ENCODE data around the gene CNTNAP5.
"Not testable (repeated sequence)": the region's sequence is repeated elsewhere in the genome, so short reads cannot be mapped to it uniquely, and the experiment has no call there.

The CNTNAP5 gene

GRCh38 chr2:124353656-124354055 lies 328.6 kb downstream of the CNTNAP5 start:
- Histone ChIP-seq H3K36me3 (ENCODE audit: insufficient read depth, insufficient read length, low read length) (no peaks in the 10 kb centered on the region), H3K4me3 (ENCODE audit: insufficient read length, low read depth) (no peak overlapping the region), H3K9me3 (ENCODE audit: insufficient read depth, low read length) (no peaks in the 10 kb centered on the region), H3K9ac (ENCODE audit: insufficient read length, low read depth) (no peak overlapping the region), H3K27me3 (ENCODE audit: insufficient read depth, insufficient read length) (no peaks in the 10 kb centered on the region), H3K4me1 (ENCODE audit: insufficient read depth, insufficient read length) (no peaks in the 10 kb centered on the region)
- no peak for TF ChIP-seq SUZ12 (IDR thresholded peaks at IDR 0.05; ENCODE audit: extremely low read depth, insufficient read depth, insufficient read length)
- no peak for TF ChIP-seq ZNF274 (IDR thresholded peaks at IDR 0.05; ENCODE audit: low read depth, low read length)
- no peak for TF ChIP-seq YY1 (IDR thresholded peaks at IDR 0.05; ENCODE audit: insufficient read depth, insufficient read length)
- no peak for DNase-seq (ENCODE audit: low read depth, low spot score)

- H3K9me3 ChIP-seq (ENCODE audit: insufficient read depth, low read length), result no peaks in the 10 kb centered on the region
- no peaks in the 10 kb centered on the region for H3K27me3 ChIP-seq (ENCODE audit: insufficient read depth, insufficient read length)
- no peak overlapping the region for H3K9ac ChIP-seq (ENCODE audit: insufficient read length, low read depth)
- H3K36me3 ChIP-seq (ENCODE audit: insufficient read depth, insufficient read length, low read length), result no peaks in the 10 kb centered on the region
- no peaks in the 10 kb centered on the region for H3K4me1 ChIP-seq (ENCODE audit: insufficient read depth, insufficient read length)
- TF ChIP-seq SUZ12 (IDR thresholded peaks at IDR 0.05; ENCODE audit: extremely low read depth, insufficient read depth, insufficient read length), result no peak
- no peak for DNase-seq (ENCODE audit: low read depth, low spot score)
- no peak overlapping the region for H3K4me3 ChIP-seq (ENCODE audit: insufficient read length, low read depth)
These were observed 329.4 kb downstream of the CNTNAP5 start for GRCh38 chr2:124354466-124354865.

DNA sequence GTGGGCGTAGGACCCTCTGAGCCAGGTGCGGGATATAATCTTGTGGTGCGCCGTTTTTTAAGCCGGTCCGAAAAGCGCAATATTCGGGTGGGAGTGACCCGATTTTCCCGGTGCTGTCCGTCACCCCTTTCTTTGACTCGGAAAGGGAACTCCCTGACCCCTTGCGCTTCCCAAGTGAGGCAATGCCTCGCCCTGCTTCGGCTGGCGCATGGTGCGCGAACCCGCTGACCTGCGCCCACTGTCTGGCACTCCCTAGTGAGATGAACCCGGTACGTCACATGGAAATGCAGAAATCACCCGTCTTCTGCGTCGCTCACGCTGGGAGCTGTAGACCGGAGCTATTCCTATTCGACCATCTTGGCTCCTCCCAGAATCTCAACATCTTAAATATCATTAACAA lies 336.9 kb downstream of the CNTNAP5 start:
- H3K9ac ChIP-seq (ENCODE audit: insufficient read length, low read depth); H3K36me3 ChIP-seq (ENCODE audit: insufficient read depth, insufficient read length, low read length): not testable (repeated sequence)

DNA sequence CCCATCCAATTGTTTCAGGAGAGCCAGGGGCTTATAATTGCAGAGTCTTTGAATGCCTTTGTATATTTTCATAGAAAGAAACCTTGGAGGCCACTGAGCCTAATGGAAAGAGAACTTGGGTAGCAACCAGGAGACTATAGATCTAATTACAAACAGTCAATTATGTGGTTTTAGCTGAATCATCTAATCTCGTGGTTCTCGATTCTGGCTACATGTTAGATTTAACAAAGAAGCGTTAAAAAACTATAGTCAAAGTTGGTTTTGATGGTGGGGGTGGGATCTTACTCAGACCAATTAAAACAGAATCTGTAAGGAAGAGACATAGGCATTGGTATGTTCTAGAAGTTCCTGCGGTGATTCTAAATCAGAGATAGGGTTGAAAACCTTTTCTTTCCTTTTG lies 344.1 kb downstream of the CNTNAP5 start:
- no peaks in the 10 kb centered on the region for H3K36me3 ChIP-seq (ENCODE audit: insufficient read depth, insufficient read length, low read length)

More for the DNA sequence above, 336.9 kb downstream of the CNTNAP5 start:
- not testable (repeated sequence) for H3K27me3 ChIP-seq (ENCODE audit: insufficient read depth, insufficient read length); H3K9me3 ChIP-seq (ENCODE audit: insufficient read depth, low read length); DNase-seq (ENCODE audit: low read depth, low spot score); H3K4me1 ChIP-seq (ENCODE audit: insufficient read depth, insufficient read length); H3K4me3 ChIP-seq (ENCODE audit: insufficient read length, low read depth)

DNA sequence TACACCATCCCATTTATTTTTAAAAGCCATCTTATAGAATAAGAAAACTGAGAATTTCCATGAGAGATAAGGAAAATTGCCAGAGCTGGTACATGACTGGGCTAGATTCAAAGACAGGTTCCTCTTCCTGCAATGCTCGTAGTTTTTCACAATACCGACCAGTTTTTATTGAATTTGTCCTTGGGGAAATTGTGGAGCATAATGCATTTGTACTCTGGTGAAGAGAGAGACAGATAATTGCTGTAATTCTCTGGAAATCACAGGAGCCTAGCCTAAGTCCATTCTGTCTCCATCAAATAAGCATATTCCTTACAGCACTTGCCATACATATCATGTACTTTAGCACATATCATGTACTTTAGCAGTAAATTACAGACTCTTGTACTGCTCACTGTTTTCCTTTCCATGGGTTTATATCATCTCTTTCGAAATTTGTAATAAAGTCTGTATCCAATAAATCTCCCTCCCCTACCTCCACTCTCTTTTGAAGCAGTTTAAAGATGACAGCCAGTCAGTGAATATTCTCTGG lies 355.2 kb downstream of the CNTNAP5 start:
- H3K27me3 ChIP-seq (ENCODE audit: insufficient read depth, insufficient read length), result no peaks in the 10 kb centered on the region
- no peak overlapping the region for H3K4me3 ChIP-seq (ENCODE audit: insufficient read length, low read depth)
- no peak overlapping the region for H3K9ac ChIP-seq (ENCODE audit: insufficient read length, low read depth)
- no peak for DNase-seq (ENCODE audit: low read depth, low spot score)
- TF ChIP-seq ZNF274 (IDR thresholded peaks at IDR 0.05; ENCODE audit: low read depth, low read length), result no peak
- no peak for TF ChIP-seq YY1 (IDR thresholded peaks at IDR 0.05; ENCODE audit: insufficient read depth, insufficient read length)
- TF ChIP-seq SUZ12 (IDR thresholded peaks at IDR 0.05; ENCODE audit: extremely low read depth, insufficient read depth, insufficient read length), result no peak
- no peaks in the 10 kb centered on the region for H3K4me1 ChIP-seq (ENCODE audit: insufficient read depth, insufficient read length)
- no peaks in the 10 kb centered on the region for H3K36me3 ChIP-seq (ENCODE audit: insufficient read depth, insufficient read length, low read length)
- no peaks in the 10 kb centered on the region for H3K9me3 ChIP-seq (ENCODE audit: insufficient read depth, low read length)

More for the DNA sequence above, 344.1 kb downstream of the CNTNAP5 start:
- Histone ChIP-seq H3K27me3 (ENCODE audit: insufficient read depth, insufficient read length) (no peaks in the 10 kb centered on the region), H3K9me3 (ENCODE audit: insufficient read depth, low read length) (no peaks in the 10 kb centered on the region), H3K4me1 (ENCODE audit: insufficient read depth, insufficient read length) (no peaks in the 10 kb centered on the region), H3K9ac (ENCODE audit: insufficient read length, low read depth) (no peak overlapping the region), H3K4me3 (ENCODE audit: insufficient read length, low read depth) (no peak overlapping the region)
- TF ChIP-seq YY1 (IDR thresholded peaks at IDR 0.05; ENCODE audit: insufficient read depth, insufficient read length) (no peak), ZNF274 (IDR thresholded peaks at IDR 0.05; ENCODE audit: low read depth, low read length) (no peak), SUZ12 (IDR thresholded peaks at IDR 0.05; ENCODE audit: extremely low read depth, insufficient read depth, insufficient read length) (no peak)
- DNase-seq (ENCODE audit: low read depth, low spot score), result no peak

DNA sequence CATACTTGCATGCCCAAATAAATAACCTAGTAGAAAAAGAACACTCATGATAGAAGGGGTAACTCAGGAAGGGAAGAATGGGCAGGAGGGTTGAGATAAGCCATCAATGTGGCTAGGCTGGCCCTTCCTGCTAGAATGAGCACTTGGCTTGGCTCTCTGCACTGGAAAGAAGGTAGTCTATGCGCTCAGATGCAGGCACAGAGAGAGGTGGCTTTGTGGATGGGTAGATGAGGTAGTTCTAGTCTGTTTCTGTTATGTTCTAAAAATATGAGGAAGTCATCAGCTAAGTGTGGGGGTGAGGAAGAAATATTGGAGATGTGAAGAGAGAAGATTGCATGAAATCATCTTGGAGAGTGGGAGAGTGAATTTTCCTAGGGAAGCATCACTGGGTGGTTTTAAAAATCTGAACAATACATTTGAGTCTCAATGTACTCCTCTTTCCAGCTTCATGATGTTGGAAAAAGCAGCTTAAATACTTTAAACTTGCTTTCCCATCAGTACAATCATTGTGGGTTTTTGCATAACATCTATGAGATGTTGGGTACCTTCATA lies 357.1 kb downstream of the CNTNAP5 start:
- H3K9ac ChIP-seq (ENCODE audit: insufficient read length, low read depth), result no peak overlapping the region
- no peaks in the 10 kb centered on the region for H3K4me1 ChIP-seq (ENCODE audit: insufficient read depth, insufficient read length)
- no peak for DNase-seq (ENCODE audit: low read depth, low spot score)
- no peaks in the 10 kb centered on the region for H3K9me3 ChIP-seq (ENCODE audit: insufficient read depth, low read length)
- H3K27me3 ChIP-seq (ENCODE audit: insufficient read depth, insufficient read length), result no peaks in the 10 kb centered on the region
- H3K36me3 ChIP-seq (ENCODE audit: insufficient read depth, insufficient read length, low read length), result no peaks in the 10 kb centered on the region
- no peak overlapping the region for H3K4me3 ChIP-seq (ENCODE audit: insufficient read length, low read depth)
- TF ChIP-seq YY1 (IDR thresholded peaks at IDR 0.05; ENCODE audit: insufficient read depth, insufficient read length) (no peak), SUZ12 (IDR thresholded peaks at IDR 0.05; ENCODE audit: extremely low read depth, insufficient read depth, insufficient read length) (no peak), ZNF274 (IDR thresholded peaks at IDR 0.05; ENCODE audit: low read depth, low read length) (no peak)

DNA sequence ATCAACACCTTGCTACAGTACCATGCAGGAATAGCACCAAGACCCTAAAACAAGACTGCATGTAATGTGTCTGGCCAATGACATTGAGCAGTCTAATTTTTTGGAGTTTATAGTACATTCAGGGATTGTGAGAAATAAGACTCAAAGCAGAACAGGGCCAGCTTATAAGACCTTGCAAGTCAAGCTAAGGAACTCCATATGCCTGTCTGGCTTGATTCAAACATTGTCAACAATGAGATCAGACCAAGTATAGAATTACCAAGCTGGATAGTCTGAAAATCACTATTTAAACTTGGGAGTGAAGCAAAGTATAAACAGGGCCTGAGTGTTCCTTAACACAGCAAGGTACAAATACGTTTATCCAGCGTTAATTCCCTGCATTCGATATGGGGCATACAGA lies 370.9 kb downstream of the CNTNAP5 start:
- Histone ChIP-seq H3K4me1 (ENCODE audit: insufficient read depth, insufficient read length) (no peaks in the 10 kb centered on the region), H3K9ac (ENCODE audit: insufficient read length, low read depth) (no peak overlapping the region), H3K4me3 (ENCODE audit: insufficient read length, low read depth) (no peak overlapping the region), H3K36me3 (ENCODE audit: insufficient read depth, insufficient read length, low read length) (no peaks in the 10 kb centered on the region), H3K9me3 (ENCODE audit: insufficient read depth, low read length) (no peaks in the 10 kb centered on the region), H3K27me3 (ENCODE audit: insufficient read depth, insufficient read length) (no peaks in the 10 kb centered on the region)
- DNase-seq (ENCODE audit: low read depth, low spot score), result no peak
- TF ChIP-seq YY1 (IDR thresholded peaks at IDR 0.05; ENCODE audit: insufficient read depth, insufficient read length) (no peak), ZNF274 (IDR thresholded peaks at IDR 0.05; ENCODE audit: low read depth, low read length) (no peak), SUZ12 (IDR thresholded peaks at IDR 0.05; ENCODE audit: extremely low read depth, insufficient read depth, insufficient read length) (no peak)

- Histone ChIP-seq H3K9ac (ENCODE audit: insufficient read length, low read depth) (no peak overlapping the region), H3K36me3 (ENCODE audit: insufficient read depth, insufficient read length, low read length) (no peaks in the 10 kb centered on the region), H3K27me3 (ENCODE audit: insufficient read depth, insufficient read length) (no peaks in the 10 kb centered on the region), H3K4me1 (ENCODE audit: insufficient read depth, insufficient read length) (no peaks in the 10 kb centered on the region), H3K9me3 (ENCODE audit: insufficient read depth, low read length) (no peaks in the 10 kb centered on the region), H3K4me3 (ENCODE audit: insufficient read length, low read depth) (no peak overlapping the region)
- no peak for DNase-seq (ENCODE audit: low read depth, low spot score)
- no peak for TF ChIP-seq ZNF274 (IDR thresholded peaks at IDR 0.05; ENCODE audit: low read depth, low read length)
- no peak for TF ChIP-seq YY1 (IDR thresholded peaks at IDR 0.05; ENCODE audit: insufficient read depth, insufficient read length)
- TF ChIP-seq SUZ12 (IDR thresholded peaks at IDR 0.05; ENCODE audit: extremely low read depth, insufficient read depth, insufficient read length), result no peak
These were observed 377.2 kb downstream of the CNTNAP5 start for GRCh38 chr2:124402274-124402673.

DNA sequence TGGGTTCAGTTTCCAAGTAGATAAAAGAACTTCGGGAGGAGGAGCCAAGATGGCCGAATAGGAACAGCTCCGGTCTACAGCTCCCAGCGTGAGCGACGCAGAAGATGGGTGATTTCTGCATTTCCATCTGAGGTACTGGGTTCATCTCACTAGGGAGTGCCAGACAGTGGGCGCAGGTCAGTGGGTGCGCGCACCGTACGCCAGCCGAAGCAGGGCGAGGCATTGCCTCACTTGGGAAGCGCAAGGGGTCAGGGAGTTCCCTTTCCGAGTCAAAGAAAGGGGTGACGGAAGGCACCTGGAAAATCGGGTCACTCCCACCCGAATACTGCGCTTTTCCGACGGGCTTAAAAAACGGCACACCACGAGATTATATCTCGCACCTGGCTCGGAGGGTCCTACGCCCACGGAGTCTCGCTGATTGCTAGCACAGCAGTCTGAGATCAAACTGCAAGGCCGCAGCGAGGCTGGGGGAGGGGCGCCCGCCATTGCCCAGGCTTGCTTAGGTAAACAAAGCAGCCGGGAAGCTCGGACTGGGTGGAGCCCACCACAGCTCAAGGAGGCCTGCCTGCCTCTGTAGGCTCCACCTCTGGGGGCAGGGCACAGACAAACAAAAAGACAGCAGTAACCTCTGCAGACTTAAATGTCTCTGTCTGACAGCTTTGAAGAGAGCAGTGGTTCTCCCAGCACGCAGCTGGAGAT lies 382.9 kb downstream of the CNTNAP5 start:
- not testable (repeated sequence) for H3K4me1 ChIP-seq (ENCODE audit: insufficient read depth, insufficient read length); H3K36me3 ChIP-seq (ENCODE audit: insufficient read depth, insufficient read length, low read length); H3K9ac ChIP-seq (ENCODE audit: insufficient read length, low read depth); H3K27me3 ChIP-seq (ENCODE audit: insufficient read depth, insufficient read length); H3K9me3 ChIP-seq (ENCODE audit: insufficient read depth, low read length); DNase-seq (ENCODE audit: low read depth, low spot score); H3K4me3 ChIP-seq (ENCODE audit: insufficient read length, low read depth)
